GM23338 (cell line): ENCODE data around the gene C2CD3. TPM values are rescaled to one million over a fixed set of nuclear protein-coding genes. Genes with fewer than 3 reads are reported as not detected.

Experiments used
- ATAC-seq: fragments of 200-7000 bp; cut with Tn5 transposase; 3 replicates; pipeline ENCODE4 v1.9.1; 2020
- DNase-seq: peaks from one replicate; pipeline ENCODE4 v3.0.0-alpha.2; 2015; ENCODE audit warnings: low spot score
- H2AFZ ChIP-seq: fragments of 200-600 bp; sonication (generic); 2 replicates; pipeline ENCODE4 v1.8.0; 2016; ENCODE audit warnings: antibody characterized with exemption, mild to moderate bottlenecking, moderate library complexity
- H3F3A ChIP-seq: fragments of 200-600 bp; sonication (generic); replicated peaks from 2 replicates; pipeline ENCODE4 v1.8.0; 2017; ENCODE audit warnings: antibody characterized with exemption, mixed run types, low read depth
- H3K27ac ChIP-seq: fragments of 200-600 bp; sonication (generic); 2 replicates; pipeline ENCODE4 v1.6.1; 2016; ENCODE audit warnings: low read depth
- H3K27me3 ChIP-seq: fragments of 200-600 bp; sonication (generic); 2 replicates; pipeline ENCODE4 v1.8.0; 2016; ENCODE audit warnings: mild to moderate bottlenecking, mixed run types, moderate library complexity; ENCODE audit not compliant: insufficient read depth
- H3K36me3 ChIP-seq: fragments of 200-600 bp; sonication (generic); 2 replicates; pipeline ENCODE4 v1.8.0; 2016; ENCODE audit warnings: mild to moderate bottlenecking; ENCODE audit not compliant: insufficient read depth
- H3K4me1 ChIP-seq: fragments of 200-600 bp; sonication (generic); 2 replicates; pipeline ENCODE4 v1.8.0; 2016; ENCODE audit warnings: mild to moderate bottlenecking, moderate library complexity; ENCODE audit not compliant: insufficient read depth
- H3K4me2 ChIP-seq: fragments of 200-600 bp; sonication (generic); 2 replicates; pipeline ENCODE4 v1.7.1; 2017; ENCODE audit warnings: mixed run types
- H3K4me3 ChIP-seq: fragments of 200-600 bp; sonication (generic); 2 replicates; pipeline ENCODE4 v1.6.1; 2016; ENCODE audit warnings: mixed run types
- H3K79me2 ChIP-seq: fragments of 200-600 bp; sonication (generic); replicated peaks from 2 replicates; pipeline ENCODE4 v1.8.0; 2017; ENCODE audit warnings: mild to moderate bottlenecking; ENCODE audit not compliant: insufficient read depth
- H3K9me2 ChIP-seq: fragments of 200-600 bp; sonication (generic); 2 replicates; pipeline ENCODE4 v1.8.0; 2017; ENCODE audit not compliant: insufficient read depth
- H4K20me1 ChIP-seq: fragments of 200-600 bp; sonication (generic); replicated peaks from 2 replicates; pipeline ENCODE4 v1.8.0; 2017; ENCODE audit warnings: mild to moderate bottlenecking; ENCODE audit not compliant: insufficient read depth
- H3K27ac Mint-ChIP-seq: 2 replicates; pipeline ENCODE4 v1.8.0; 2020; ENCODE audit warnings: inconsistent platforms, mild to moderate bottlenecking, moderate library complexity, mixed read lengths
- H3K27me3 Mint-ChIP-seq: 3 replicates; pipeline ENCODE4 v1.8.0; 2022; ENCODE audit warnings: low read depth, mild to moderate bottlenecking, moderate library complexity, mixed read lengths, inconsistent platforms; ENCODE audit not compliant: insufficient read depth, poor library complexity
- H3K36me3 Mint-ChIP-seq: 3 replicates; pipeline ENCODE4 v1.8.0; 2021; ENCODE audit warnings: low read depth, mild to moderate bottlenecking, inconsistent platforms, moderate library complexity, mixed read lengths
- H3K4me1 Mint-ChIP-seq: 3 replicates; pipeline ENCODE4 v1.8.0; 2020; ENCODE audit warnings: mild to moderate bottlenecking, inconsistent platforms, mixed read lengths
- H3K4me3 Mint-ChIP-seq: 3 replicates; pipeline ENCODE4 v1.8.0; 2021; ENCODE audit warnings: moderate library complexity, mild to moderate bottlenecking, inconsistent platforms, mixed read lengths
- H3K9me3 Mint-ChIP-seq: 3 replicates; pipeline ENCODE4 v1.8.0; 2020; ENCODE audit warnings: moderate library complexity, mild to moderate bottlenecking, inconsistent platforms, mixed read lengths
- CREB1 ChIP-seq: fragments of 250-450 bp; sonication (Bioruptor Pico); IDR thresholded peaks from 2 replicates; pipeline ENCODE4 v1.5.0; 2020; ENCODE audit warnings: low read depth, mild to moderate bottlenecking, moderate library complexity
- CTCF ChIP-seq, 2 experiments: fragments of 200-600 bp in 1 of 2; sonication (generic) in 1 of 2; conservative IDR thresholded peaks; 2 replicates each; pipeline versions ENCODE4 v1.5.1 to v1.6.1; 2016 to 2017; ENCODE audit warnings: antibody characterized with exemption in 2 of 2, low read depth in 2 of 2, mild to moderate bottlenecking in 2 of 2, moderate library complexity in 1 of 2
- ETS1 ChIP-seq: IDR thresholded peaks from 2 replicates; pipeline ENCODE4 v1.6.1; 2016; ENCODE audit warnings: antibody characterized with exemption
- EZH2 ChIP-seq: fragments of 200-600 bp; sonication (generic); IDR thresholded peaks from one replicate; pipeline ENCODE4 v1.8.0; 2017; ENCODE audit warnings: antibody characterized with exemption, mild to moderate bottlenecking, low read depth; ENCODE audit not compliant: unreplicated experiment
- EZH2phosphoT487 ChIP-seq: fragments of 200-600 bp; sonication (generic); IDR thresholded peaks from one replicate; pipeline ENCODE4 v1.8.1; 2018; ENCODE audit warnings: antibody characterized with exemption; ENCODE audit not compliant: unreplicated experiment
- JUNB ChIP-seq: IDR thresholded peaks from one replicate; pipeline ENCODE4 v1.6.1; 2016; ENCODE audit warnings: antibody characterized with exemption; ENCODE audit not compliant: unreplicated experiment
- NANOG ChIP-seq: IDR thresholded peaks from 2 replicates; pipeline ENCODE4 v1.6.1; 2016; ENCODE audit warnings: antibody characterized with exemption, borderline replicate concordance
- POLR2AphosphoS5 ChIP-seq: IDR thresholded peaks from 2 replicates; pipeline ENCODE4 v1.6.1; 2016; ENCODE audit warnings: antibody characterized with exemption, low read depth
- REST ChIP-seq: IDR thresholded peaks from one replicate; pipeline ENCODE4 v1.6.1; 2018; ENCODE audit warnings: antibody characterized with exemption; ENCODE audit not compliant: unreplicated experiment
- STAT1 ChIP-seq: IDR thresholded peaks from one replicate; pipeline ENCODE4 v1.6.1; 2016; ENCODE audit warnings: antibody characterized with exemption; ENCODE audit not compliant: unreplicated experiment
- ZNF114 ChIP-seq: fragments of 250-450 bp; sonication (Bioruptor Pico); IDR thresholded peaks from 2 replicates; pipeline ENCODE4 v1.5.0; 2020; ENCODE audit warnings: mild to moderate bottlenecking, moderate library complexity
- ZNF331 ChIP-seq: fragments of 250-450 bp; sonication (Bioruptor Pico); IDR thresholded peaks from 2 replicates; pipeline ENCODE4 v1.5.0; 2020; ENCODE audit warnings: low read depth, mild to moderate bottlenecking, moderate library complexity
- polyA plus RNA-seq: library from polyadenylated mRNA; unstranded; fragments of >200 nt; fragmentation: Nextera tagmentation; extraction: Ambion mirVana; gene quantifications from 2 replicates; pipeline ENCODE4 v1.2.1, GENCODE V29; 2016
- total RNA-seq: library from RNA; depleted of rRNA; stranded (reverse); fragments of >200 nt; shearing (Covaris generic); gene quantifications from 2 replicates; pipeline ENCODE4 v1.2.3, GENCODE V29; 2014

Gene C2CD3
- total and polyA plus RNA-seq, 2 experiments from 2014 or later = 15.5 to 29.5 TPM

GRCh38 chr11:74022546-74022945, 148.3 kb downstream of the C2CD3 start (continued):
- TF ChIP-seq REST = no peak

- no peak overlapping the region for H3K4me2 ChIP-seq
- no peak overlapping the region for H3K27ac ChIP-seq
- H3K4me1 ChIP-seq = no peaks in the 10 kb centered on the region
- H3K9me2 ChIP-seq = no peaks in the 10 kb centered on the region
- no peak overlapping the region for H2AFZ ChIP-seq
- TF ChIP-seq POLR2AphosphoS5 (no peak), ZNF331 (CRISPR knock-in tag) (no peak), ZNF114 (no peak)
- peaks cover 2% of the 10 kb centered on the region for H3K27me3 Mint-ChIP-seq
- no peaks in the 10 kb centered on the region for H4K20me1 ChIP-seq
- H3K27ac Mint-ChIP-seq = no peak overlapping the region
- H3K36me3 ChIP-seq = no peaks in the 10 kb centered on the region
- H3K4me3 Mint-ChIP-seq = no peak overlapping the region
- no peak overlapping the region for H3K4me3 ChIP-seq
- H3K79me2 ChIP-seq = no peaks in the 10 kb centered on the region
- H3K36me3 Mint-ChIP-seq = peaks cover 6% of the 10 kb centered on the region
- no peaks in the 10 kb centered on the region for H3K9me3 Mint-ChIP-seq
- H3K4me1 Mint-ChIP-seq = peaks cover 7% of the 10 kb centered on the region
- no peaks in the 10 kb centered on the region for H3F3A ChIP-seq
- no peak for DNase-seq
- H3K27me3 ChIP-seq = no peaks in the 10 kb centered on the region
- no peak for ATAC-seq
Measured at GRCh38 chr11:74021998-74022397, 148.8 kb downstream of the C2CD3 start.

GRCh38 chr11:74020539-74020938, 150.3 kb downstream of the C2CD3 start:
- Histone ChIP-seq H3K36me3 (no peaks in the 10 kb centered on the region), H3K4me3 (no peak overlapping the region), H3K4me2 (no peak overlapping the region), H2AFZ (no peak overlapping the region), H3K79me2 (no peaks in the 10 kb centered on the region), H3K27me3 (no peaks in the 10 kb centered on the region), H3K9me2 (no peaks in the 10 kb centered on the region; the same call in 1 of the 2 replicates), H3K4me1 (no peaks in the 10 kb centered on the region), H4K20me1 (no peaks in the 10 kb centered on the region), H3K27ac (no peak overlapping the region), H3F3A (no peaks in the 10 kb centered on the region)
- Mint-ChIP-seq H3K27ac (no peak overlapping the region), H3K9me3 (no peaks in the 10 kb centered on the region), H3K36me3 (peaks cover 13% of the 10 kb centered on the region), H3K4me3 (no peak overlapping the region), H3K4me1 (peaks cover 7% of the 10 kb centered on the region), H3K27me3 (peaks cover 3% of the 10 kb centered on the region)
- ATAC-seq = no peak
- no peak for DNase-seq
- TF ChIP-seq POLR2AphosphoS5 (no peak), ETS1 (no peak), CREB1 (no peak), ZNF331 (CRISPR knock-in tag) (no peak), EZH2 (no peak), REST (no peak), STAT1 (no peak), JUNB (no peak), NANOG (no peak), CTCF (conservative IDR thresholded peaks at IDR 0.05; ENCODE audit: low read depth in 2 of 2) (no peak), ZNF114 (no peak), EZH2phosphoT487 (no peak)
